UCSD-AML1 (cell line): ENCODE data around the gene TBX15.

ENCODE experiments used
- DNase-seq: peaks from one replicate; lab custom pipeline; 2025; ENCODE audit not compliant: unreplicated experiment; lab: John Stamatoyannopoulos, UW

Gene TBX15

DNA sequence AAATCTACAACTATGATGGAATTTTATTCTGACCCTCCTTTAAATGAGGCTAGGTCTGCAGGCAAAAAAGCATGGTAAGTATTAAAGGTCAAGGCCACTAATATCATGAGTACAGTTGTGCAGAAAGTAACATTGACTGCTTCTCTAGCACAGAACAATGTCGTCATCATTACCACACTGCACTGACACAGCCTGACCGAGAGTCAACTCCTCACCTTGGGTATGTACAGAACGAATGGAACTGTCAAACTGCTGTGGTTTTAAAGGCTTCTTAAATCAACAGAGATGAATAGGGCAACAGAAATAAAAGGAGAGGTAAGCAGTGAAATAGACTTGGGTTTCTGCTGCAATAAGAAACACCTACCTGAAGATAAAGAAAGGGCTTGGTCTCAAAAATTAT is 88.8 kb downstream of the TBX15 start:
- DNase-seq = no peak

DNA sequence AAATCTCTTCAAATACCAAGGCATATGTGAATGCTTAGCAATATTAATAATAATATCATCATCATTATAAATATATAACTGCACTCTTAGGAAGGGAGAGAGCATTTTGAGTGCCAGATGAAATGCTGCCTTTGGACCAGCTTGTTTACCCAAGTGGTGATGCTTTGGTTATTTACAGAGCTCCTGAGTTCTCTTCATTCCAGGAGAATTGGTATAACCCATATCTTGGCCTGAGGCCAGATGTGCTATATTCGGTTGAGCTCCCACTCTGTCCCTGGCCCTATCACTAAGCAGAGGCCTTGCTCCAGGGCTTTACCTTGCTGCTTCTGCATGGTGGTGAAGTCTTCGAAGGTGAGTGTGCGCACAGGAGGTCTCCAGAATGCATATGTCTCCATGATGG is 89.4 kb downstream of the TBX15 start:
- DNase-seq = no peak

DNA sequence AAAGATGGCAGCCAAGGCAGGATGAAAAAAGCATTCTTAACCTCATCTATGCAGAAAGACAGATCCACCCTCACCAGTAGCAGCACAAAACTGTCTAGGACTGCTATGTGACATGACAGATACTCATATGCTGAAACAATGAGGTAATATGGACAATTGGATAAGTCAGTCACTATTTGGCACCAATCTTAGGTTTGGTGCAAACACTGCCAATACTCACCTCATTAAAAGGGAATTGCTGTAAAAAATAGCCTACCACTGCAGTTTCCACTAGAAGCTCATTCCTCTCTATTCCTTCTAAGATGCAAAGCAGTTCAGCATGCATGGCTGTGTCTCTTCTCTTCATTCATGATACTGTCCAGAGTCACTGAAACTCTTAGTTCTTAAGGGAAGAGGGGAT is 91.7 kb downstream of the TBX15 start:
- no peak for DNase-seq

DNA sequence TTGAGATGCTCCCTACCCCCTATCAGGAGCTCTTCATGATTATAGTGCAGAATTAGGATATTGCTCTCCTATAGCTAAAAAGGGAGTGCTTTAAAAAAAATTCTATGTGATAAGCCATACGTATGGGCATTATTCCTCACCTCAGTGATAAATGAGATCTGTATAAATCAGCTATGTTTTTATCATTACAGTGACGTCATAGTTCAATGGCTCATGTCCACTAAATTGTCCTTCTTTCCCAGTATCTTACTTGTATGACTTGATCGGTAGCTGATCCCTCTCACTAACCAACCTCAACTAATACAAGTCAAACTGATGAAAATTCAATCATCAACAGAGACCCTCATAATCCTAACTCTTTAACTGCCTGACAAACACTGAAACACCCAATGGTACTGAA is 93.3 kb downstream of the TBX15 start:
- DNase-seq = no peak

DNA sequence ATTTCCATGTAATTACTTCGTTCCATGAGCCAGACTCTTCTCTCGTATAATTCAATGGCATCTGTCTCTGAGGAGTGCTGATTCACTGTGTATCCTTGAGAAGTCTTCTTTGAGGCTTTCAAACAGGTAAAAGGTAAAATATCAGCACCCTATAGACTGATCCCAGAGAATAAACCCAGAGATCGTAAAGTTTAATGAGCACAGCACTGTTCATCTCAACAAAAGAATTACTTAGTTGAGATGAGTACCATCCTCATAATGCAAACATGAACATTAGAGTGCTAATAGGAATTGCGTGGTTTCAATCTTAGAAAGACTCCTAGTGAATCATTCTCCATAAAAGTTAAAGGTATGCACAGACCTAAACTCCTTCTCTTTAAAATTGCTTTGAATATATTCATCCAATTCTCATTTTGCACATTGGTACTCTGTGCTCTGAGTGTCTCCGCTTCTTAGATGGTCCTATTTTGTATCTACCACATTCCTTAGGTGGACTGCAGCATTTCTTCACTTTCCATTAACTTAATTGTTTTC is 97.2 kb downstream of the TBX15 start:
- no peak for DNase-seq

DNA sequence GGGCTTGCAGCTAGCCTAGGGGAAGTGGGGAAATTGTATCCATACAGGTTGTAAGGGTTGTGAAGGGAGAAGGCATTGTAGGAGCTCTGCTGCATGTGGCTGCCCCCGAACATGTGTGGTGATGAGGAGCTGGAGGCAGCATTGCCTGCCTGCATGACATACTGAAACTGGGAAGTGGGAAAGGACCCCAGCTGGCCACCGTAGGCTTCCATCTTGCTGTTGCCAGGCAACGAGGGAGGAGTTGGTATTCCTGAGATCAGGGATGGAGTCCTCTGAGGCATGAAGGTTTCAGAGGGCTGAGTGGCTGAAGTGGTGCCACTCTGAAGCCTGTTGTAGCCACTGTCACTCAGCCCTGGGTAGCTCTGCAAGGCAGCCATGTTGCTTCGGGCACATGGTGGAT is 103.2 kb downstream of the TBX15 start:
- no peak for DNase-seq

DNA sequence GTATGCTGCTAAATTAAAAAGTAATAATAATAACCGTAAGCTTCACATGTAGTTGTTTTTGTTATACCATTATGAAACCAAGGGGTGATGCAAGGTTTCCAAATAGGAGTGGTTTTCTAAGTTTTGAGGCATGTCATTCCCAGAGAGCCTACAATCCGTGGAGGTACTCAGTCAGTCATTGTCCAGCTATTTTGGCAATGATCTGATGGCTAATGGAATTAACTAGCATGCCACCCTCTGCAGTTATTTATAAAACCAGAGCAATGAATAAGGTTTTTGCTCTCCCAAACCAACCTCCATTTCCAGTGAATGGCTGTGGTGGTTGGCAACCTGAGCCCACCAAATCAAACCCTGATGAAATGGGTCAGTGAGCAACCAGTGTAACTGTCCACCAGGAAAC is 106.4 kb downstream of the TBX15 start:
- no peak for DNase-seq

DNA sequence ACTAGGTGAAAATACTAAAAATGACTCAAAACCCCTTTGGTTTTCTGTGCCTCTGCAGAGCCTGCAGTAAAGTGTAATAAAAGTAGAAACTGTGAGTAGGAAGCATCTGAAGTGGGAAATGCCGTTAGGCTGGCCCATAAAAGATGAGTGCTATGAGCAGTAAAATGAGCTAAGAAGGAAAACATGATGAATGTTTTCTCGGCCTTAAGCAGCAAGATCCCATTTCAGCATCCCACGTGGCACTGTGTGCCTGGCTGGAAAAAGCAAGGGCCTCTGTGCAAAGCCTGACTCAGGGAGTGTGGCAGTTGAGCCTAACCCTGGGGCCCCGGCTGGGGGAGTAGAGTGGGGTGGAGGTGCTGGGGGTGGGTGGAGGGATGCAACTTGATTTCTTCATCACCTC is 109.5 kb downstream of the TBX15 start:
- DNase-seq = no peak

DNA sequence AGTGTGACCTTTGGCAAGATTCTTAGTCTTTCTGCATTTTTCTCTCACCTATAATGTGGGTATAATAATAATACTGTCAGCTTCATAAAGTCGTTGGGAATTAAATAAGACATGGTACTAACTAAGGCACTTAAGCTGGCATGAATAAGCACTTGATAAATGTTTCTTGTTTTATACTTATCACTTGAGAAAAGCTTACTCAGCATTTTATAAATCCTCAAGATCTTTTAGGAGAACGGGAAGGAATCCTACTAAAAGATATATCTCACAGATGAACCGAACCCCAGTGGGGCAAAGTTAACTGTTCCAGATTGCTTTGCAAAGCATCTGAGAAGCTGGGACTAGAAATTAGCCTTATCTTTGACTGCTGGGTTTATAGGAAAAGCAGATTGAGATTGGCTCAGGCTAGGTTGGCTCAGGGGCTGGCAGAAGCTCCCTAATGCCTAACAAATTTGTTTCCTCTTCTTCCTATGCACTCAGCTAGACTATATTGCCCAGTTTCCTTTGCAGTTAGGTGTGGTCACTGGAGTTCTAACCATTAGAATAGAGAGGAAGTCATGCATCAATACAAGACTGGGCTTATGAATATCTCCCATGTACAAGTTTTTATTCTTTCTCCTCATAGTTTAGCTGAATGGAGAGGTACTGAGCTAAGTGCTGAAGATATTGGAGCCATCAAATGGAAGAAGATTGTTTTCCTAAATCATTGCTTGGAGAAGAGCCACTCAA is 110.3 kb downstream of the TBX15 start:
- DNase-seq = no peak

DNA sequence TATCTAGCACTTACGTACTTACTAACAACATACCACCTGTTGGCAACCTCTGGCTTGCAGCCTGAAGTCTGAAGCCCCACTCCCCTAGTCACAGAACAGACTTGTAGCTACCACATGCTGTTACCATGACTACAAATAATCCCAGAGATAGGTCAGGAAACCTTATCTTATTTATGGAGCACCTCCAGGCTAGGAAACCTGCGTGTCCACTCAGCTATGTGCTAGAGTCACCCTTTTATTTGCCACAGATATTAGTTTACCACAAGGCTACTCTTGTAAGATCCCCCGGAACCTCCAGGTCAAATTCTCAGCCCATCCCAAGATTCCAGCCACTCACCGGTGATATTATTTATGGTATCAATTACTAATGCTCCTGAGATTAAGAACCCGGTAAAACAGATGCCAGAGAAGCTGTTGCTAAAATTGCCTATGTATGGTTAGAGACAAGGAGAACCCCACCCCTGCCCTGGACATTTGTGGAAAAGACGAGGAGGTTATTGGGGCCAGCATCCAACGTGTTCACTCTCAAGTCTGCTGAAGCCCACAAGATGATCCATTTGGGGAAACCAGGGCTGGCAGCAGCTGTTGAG is 116.5 kb downstream of the TBX15 start:
- no peak for DNase-seq

DNA sequence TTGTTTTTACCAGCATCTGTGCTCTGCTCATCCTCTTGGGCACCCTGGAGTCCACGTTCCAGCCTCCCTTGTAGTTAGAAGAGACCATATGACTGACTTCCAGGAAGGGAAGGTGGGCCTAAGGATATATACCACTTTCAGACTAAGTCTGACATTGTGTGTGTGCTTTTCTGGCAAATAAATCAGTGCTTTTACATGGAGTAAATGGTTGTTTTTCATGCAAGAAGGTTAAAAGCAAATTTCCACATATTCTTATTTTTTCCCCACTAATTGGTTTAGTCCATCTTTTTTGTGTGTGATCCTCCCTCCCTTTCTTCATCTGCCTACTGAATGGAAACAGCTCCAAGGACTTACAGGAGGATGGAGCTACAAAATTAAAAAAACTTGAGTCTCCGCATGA is 119.8 kb downstream of the TBX15 start:
- DNase-seq = no peak

DNA sequence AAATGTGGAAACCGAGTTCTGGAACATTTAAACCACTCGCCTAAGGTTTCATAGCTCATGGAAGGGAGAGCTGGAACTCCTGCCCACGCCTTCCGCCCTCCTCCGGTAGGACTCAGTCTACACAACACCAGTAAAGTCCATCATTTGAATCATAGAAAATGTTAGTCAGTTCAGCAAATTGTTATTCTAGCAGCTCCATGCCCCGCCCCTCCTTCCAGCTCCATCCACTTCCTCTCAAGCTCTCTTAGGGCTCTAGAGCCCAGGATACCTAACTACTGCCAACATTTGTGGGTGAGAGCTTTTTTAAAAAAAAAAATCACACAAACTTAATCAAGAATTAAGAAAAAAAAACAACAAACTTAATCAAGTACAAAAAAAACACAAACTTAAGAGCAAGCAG is 121.8 kb downstream of the TBX15 start:
- no peak for DNase-seq

DNA sequence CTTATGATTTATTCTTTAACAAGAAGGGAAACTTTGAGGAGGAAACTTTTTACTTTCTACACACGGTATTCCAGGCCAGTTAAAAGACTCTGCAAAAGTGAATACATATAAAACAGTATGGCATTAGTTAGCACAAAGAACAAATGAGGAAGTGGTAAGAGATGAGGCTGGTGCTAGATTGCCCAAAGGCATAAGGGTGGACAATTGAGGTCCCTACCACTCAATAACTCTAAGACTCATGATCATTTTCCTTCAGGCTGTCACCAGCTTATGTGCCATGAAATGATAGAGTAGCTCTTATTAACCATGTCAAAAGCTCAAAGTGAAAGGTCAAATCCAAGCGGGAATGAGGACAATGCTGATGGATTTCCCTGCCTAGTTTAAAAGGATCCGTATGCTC is 124.5 kb downstream of the TBX15 start:
- no peak for DNase-seq

DNA sequence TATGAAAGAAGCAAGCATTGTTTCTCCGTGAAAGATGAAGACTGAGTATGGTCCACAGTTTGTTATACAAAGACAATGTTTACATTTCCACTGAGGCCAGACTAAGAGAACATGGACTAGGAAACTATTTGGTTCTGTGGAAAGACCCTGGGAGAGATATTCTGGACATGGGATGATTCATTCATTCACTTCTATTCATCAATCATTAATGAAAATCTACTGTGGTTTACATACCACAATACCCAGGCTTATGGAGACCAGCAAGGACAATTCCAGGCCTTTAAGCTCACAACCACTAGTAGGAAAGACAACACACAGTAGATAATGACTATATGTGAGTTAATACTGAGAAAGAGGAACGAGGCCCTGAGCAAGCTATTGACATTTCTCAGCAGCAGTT is 125.4 kb downstream of the TBX15 start:
- DNase-seq = no peak

DNA sequence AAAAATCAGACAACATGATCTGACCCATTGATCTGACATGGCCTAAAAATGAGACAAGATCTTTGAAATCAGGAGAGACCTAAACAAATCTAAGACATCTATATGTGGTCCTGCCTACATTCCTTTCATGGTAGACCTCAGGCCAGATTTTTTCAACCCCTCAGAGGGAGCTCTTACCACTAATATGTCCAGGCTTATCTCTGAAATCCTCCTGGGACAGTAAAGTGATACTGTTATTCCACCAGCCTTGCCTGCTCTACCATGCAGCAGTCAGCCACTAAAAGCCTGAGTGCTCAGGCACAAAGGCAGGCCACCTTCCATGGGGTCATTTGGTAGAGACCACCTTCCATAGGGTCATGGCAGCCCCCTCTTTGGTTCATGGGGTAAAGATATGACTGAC is 126.9 kb downstream of the TBX15 start:
- DNase-seq = no peak

DNA sequence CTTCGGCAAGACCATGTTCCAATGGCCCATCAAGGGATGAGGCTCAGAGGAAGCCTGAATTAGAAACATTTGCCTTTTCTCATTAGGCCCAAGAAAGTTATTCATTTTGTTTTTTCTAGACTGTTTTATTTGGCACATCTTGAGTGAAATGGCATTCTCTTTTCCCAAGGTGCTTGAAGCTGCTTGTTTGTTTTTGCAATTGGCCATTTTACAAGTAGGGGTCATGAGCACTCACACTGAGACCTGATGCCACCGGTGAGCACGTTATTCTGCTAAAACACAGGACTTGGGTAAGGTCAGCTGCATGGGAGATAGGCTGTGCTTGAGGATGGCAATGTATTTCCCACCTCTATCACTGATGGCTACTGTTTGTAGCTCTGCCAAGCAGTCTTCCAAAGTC is 128.1 kb downstream of the TBX15 start:
- no peak for DNase-seq

DNA sequence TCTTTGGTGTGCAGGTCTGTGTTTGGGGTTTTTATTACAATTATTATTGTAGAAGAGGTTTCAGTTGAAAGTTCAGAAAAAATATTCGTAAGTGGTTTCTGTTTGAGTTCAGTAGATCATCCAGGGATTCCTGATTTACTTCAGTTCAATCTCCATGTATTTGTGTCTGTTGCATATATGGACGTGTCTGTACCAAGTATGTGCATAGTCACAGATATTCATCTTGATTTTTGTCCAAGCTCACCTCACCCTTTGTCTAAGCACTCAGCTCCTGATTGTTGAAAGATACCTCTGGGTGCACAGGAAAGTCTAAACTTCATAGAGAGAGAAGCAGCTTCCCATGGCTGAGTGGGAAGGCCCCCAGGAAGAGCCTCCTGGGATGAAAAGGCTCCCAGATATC is 141.7 kb downstream of the TBX15 start:
- no peak for DNase-seq

DNA sequence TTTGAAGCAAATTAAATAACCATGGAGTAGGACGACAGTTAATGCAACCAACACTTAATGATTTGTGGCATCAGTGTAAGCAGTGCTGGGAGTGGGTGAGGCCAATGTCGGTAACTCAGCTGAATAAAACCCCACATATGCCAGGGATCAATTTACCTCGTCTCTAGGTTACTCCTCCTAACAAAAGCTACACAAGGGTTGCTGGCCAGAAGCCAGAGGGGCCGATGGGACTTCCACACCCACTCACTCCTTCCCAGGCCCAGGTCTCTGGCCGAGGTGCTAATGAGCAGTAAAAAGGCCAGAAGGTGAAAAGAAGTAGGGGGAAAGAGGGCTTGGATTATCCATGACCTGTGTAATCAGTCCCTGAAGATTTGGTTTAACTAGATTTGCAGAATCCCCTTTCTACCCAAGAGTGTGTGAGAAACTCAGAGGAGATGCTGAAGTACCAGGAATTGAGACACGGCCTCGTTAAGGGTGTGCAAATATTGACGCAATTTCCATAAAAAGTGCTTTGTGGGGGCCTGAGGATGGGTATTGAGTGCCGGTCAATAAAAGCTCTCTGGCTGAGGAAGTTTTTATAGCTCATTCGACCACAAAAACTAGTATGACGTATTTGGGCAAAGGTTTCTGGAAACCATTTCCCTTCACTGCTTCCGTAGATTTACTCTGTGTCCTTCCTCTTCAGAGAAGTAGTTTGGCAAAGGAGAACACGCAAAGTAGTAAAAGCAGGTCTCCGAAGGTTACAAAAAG is 145.5 kb downstream of the TBX15 start:
- DNase-seq = no peak

DNA sequence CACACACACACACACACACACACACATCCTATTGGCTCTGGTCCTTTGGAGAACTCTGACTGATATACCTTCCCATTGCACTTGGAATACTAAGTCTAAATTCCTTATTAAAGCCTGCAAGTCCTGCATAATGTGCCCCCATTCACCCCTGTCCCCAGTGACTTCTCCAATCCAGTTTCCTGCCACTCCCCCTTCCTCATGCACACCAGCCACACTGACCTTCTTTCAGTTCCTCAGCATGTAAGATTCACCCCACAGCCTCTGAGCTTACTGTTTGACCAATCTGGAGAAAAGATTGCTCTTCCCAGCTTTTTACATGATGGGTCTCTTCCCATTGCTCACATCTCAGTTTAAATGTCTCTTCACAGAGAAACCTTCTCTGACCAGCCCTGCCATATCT is 146.6 kb downstream of the TBX15 start:
- DNase-seq = no peak
